GM13976 (cell line): ENCODE measurements around the gene DNER.

Experiments used
- DNase-seq: peaks from one replicate; pipeline ENCODE4 v3.0.0; 2012; ENCODE audit warnings: low spot score
- in situ Hi-C: fragments of 300-500 bp; cut with MboI; formaldehyde crosslinking; loops from one replicate; pipeline ENCODE4 v1.12.0; 2022; ENCODE audit warnings: low sequenced_read_pairs, mixed read lengths, inconsistent platforms; ENCODE audit not compliant: unreplicated experiment
- TF ChIP-seq, protein P1 (sequence below): IDR thresholded peaks from 2 replicates; pipeline ENCODE4 v1.5.1; 2012; ENCODE audit warnings: borderline replicate concordance, mild to moderate bottlenecking; ENCODE audit not compliant: insufficient read depth; ENCODE audit errors: extremely low read depth, missing control alignments, control extremely low read depth

DNER gene

DNA sequence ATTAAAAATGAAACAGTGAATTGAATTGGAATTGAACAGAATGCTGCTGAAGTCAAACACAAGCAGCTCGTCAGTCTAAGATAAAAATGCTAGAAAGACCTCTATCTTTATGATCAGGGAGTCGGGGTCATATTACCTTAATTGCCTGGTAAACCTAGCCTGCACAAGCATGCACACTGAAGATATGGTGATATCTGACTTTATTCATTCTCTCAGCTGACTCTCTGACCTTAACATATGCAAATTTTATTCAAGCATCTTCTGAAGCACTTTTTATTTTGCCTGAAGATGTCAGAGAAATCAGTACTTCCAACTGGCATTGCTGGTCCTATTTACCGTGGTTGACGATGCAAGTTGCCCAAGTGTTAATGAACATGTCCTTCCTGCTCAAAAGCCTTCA is 56.4 kb downstream of the DNER start:
- in situ Hi-C loops, result no loop called here
- DNase-seq, result no peak
- TF ChIP-seq, protein P1, sequence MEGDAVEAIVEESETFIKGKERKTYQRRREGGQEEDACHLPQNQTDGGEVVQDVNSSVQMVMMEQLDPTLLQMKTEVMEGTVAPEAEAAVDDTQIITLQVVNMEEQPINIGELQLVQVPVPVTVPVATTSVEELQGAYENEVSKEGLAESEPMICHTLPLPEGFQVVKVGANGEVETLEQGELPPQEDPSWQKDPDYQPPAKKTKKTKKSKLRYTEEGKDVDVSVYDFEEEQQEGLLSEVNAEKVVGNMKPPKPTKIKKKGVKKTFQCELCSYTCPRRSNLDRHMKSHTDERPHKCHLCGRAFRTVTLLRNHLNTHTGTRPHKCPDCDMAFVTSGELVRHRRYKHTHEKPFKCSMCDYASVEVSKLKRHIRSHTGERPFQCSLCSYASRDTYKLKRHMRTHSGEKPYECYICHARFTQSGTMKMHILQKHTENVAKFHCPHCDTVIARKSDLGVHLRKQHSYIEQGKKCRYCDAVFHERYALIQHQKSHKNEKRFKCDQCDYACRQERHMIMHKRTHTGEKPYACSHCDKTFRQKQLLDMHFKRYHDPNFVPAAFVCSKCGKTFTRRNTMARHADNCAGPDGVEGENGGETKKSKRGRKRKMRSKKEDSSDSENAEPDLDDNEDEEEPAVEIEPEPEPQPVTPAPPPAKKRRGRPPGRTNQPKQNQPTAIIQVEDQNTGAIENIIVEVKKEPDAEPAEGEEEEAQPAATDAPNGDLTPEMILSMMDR, result no peak

- in situ Hi-C loops, result no loop called here
- no peak for DNase-seq
- TF ChIP-seq, protein P1, result no peak
Measured at GRCh38 chr2:229654437-229654836, 59.9 kb downstream of the DNER start.

DNA sequence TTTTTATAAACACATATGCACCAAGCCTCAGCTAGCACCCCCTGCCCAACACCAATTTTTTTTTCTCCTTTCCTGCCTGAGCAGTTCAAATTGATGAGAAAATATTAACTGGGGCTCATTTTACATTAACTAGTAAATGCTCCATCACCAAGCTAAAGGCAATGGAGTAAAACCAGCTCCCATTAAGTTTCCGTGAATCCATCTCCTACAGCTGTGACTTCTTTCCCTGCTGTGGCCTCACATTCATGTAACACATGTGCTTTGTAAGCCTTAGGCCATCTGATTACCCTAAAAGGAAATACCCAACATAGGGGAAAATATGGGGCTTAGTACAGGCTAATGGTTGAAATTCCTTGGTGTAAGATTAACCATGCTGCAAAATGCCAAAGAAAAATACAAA is 60.8 kb downstream of the DNER start:
- TF ChIP-seq, protein P1, result no peak
- DNase-seq, result no peak
- in situ Hi-C loops, result no loop called here

DNA sequence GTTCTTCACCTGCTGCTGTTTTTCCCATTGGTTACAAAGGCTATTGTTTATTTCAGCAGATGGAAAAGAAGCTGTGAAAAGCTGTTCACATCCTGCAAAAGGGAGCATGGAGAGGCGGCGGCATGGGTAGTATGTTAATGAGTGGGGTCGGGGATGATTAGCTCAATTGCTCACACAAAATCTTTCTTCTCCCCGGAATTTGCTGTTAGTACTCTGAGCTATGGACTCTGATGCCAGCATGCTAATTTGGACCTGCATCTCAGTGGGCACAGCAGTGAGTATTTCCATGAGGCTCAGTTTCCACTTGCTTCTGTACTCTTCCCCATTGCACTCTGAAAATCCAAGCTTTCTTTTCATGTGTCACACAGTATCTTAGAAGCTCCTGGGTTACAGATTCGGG is 61.6 kb downstream of the DNER start:
- TF ChIP-seq, protein P1, result no peak
- DNase-seq, result no peak
- in situ Hi-C loops, result no loop called here

DNA sequence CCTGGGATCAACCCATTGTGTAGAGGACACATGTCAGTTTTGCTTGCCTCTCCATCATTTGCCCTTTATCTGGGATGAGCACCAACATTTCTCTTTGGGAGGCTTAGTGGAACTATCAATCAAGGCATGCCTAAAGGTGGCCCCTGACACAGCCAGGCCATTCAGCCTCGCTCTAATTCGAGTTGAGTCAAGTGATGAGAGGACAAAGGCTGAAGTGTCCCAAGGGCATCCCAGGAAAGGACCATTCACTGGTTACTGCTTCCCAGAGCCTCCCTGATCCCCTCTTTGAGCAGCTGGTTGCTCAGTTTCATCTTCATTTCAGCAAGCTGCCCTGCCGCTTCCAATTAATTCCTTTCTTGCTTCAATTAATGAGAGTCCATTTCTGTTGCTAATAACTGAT is 63.5 kb downstream of the DNER start:
- TF ChIP-seq, protein P1, result no peak
- DNase-seq, result no peak
- in situ Hi-C loops, result no loop called here

- in situ Hi-C loops, result no loop called here
- no peak for DNase-seq
- TF ChIP-seq, protein P1, result no peak
Measured at GRCh38 chr2:229650059-229650458, 64.3 kb downstream of the DNER start.

DNA sequence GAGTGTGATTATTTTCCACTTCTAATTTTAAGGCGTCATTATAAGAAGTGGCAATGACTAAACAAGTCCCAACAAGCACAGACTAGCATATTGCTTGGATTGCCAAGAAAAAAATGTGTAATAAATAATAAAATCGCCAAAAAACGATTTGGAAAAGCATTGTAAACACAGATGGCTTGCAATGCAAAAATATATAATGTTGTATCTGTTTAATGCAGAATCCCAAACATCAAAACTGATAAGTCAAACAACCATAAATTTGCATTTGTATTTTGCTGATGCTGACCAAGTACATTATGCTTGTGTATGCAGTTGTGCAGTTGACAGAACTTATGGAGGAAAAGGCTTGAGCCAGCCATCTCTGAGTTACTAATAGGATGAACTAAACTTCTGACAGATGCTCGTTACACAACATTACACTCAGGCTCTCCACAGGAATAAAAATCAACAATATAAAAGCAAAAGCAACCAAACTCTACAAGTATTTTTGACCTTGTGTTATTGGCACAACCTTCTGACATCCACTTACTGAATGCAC is 68.1 kb downstream of the DNER start:
- no peak for DNase-seq
- TF ChIP-seq, protein P1, result no peak
- in situ Hi-C loops, result no loop called here
